ENCODE results near the gene ACADSB.

DNA sequence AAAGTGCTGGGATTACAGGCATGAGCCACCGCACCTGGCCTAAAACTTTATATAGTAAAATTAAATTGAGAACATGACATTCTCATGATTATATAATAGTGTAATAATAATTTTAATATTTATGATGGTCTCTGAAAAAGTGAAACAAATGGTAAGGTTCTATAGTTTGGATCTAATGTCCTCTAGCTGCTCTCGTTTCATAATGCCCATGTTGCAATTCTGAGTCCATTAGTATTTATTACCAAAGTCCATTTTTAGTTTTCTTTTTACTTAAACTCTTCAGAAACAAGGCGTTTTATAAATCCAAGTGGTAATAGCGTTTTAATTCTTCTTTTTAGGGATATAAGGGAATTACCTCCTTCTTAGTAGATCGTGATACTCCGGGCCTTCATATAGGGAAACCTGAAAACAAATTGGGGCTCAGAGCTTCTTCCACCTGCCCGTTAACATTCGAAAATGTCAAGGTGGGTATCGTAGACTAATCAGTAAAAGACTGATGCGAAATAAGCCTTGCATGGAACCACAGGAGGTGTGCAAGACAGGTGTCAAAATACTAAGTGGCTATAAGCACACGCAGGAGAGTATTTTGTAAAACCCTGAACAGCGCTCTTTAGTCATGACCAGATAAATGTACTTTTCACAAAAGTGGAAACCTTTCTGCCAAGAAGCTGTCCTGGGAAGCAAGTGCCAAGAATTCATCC, 34.1 kb downstream of the ACADSB start:
- no peak for TF ChIP-seq POLR2A (IDR thresholded peaks at IDR 0.05)
- TF ChIP-seq, protein P1, sequence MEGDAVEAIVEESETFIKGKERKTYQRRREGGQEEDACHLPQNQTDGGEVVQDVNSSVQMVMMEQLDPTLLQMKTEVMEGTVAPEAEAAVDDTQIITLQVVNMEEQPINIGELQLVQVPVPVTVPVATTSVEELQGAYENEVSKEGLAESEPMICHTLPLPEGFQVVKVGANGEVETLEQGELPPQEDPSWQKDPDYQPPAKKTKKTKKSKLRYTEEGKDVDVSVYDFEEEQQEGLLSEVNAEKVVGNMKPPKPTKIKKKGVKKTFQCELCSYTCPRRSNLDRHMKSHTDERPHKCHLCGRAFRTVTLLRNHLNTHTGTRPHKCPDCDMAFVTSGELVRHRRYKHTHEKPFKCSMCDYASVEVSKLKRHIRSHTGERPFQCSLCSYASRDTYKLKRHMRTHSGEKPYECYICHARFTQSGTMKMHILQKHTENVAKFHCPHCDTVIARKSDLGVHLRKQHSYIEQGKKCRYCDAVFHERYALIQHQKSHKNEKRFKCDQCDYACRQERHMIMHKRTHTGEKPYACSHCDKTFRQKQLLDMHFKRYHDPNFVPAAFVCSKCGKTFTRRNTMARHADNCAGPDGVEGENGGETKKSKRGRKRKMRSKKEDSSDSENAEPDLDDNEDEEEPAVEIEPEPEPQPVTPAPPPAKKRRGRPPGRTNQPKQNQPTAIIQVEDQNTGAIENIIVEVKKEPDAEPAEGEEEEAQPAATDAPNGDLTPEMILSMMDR (IDR thresholded peaks at IDR 0.05) = no peak

Data from breast epithelium (tissue), 3 donors.